Adrenal gland (tissue), 12 donors: Measurements from ENCODE around the gene DIP2C. TPM values are rescaled to one million over a fixed set of nuclear protein-coding genes. Genes with fewer than 3 reads are reported as not detected.
A peak's percentile ranks its signal among the peaks of the same experiment; 100 is the strongest.

Experiments
- DNase-seq, 7 donors: peaks; one replicate each; pipeline ENCODE4 v3.0.0-alpha.2; 2019 to 2020
- H3K27ac ChIP-seq, 5 donors: fragments of 200-600 bp; sonication (generic) in 4 of 5; 1 replicate in 3 of 5; 2 replicates in 2 of 5; pipeline versions ENCODE4 v1.5.1 to v1.8.0; 2016 to 2020; ENCODE audit warnings: mild to moderate bottlenecking in 1 of 5
- H3K27me3 ChIP-seq: fragments of 200-600 bp; 2 replicates; pipeline ENCODE4 v1.8.0; 2021
- H3K36me3 ChIP-seq, 2 donors: fragments of 200-600 bp; replicated peaks in 1 of 2; 1 replicate in 1 of 2; 2 replicates in 1 of 2; pipeline versions ENCODE4 v1.5.1 to v1.8.0; 2018 to 2022
- H3K4me1 ChIP-seq, 2 donors: fragments of 200-600 bp; replicated peaks in 1 of 2; 1 replicate in 1 of 2; 2 replicates in 1 of 2; pipeline versions ENCODE4 v1.5.1 to v1.8.0; 2018 to 2021
- H3K4me3 ChIP-seq, 4 donors: fragments of 200-600 bp; sonication (generic) in 3 of 4; one replicate each; pipeline ENCODE4 v1.5.1; 2016 to 2018
- H3K9me3 ChIP-seq, 3 donors: fragments of 200-600 bp; sonication (generic) in 1 of 3; replicated peaks in 1 of 3; 1 replicate in 2 of 3; 2 replicates in 1 of 3; pipeline versions ENCODE4 v1.5.1 to v1.8.0; 2016 to 2021
- POLR2A ChIP-seq, 2 donors: fragments of 450-650 bp; IDR thresholded peaks; one replicate each; pipeline ENCODE4 v1.6.1; 2017; ENCODE audit warnings: antibody characterized with exemption in 2 of 2, mild to moderate bottlenecking in 2 of 2, moderate library complexity in 1 of 2
- WGBS, 4 donors: extraction: QIAGEN DNeasy Blood & Tissue Kit in 2 of 4; methylation state at CpG; one replicate each; pipeline versions ENCODE4 v1.1.5 to v1.1.7; 2013 to 2017; 5-methylcytosine and 5-hydroxymethylcytosine counted together
- intact Hi-C, 2 donors: fragments of 100-400 bp; cut with DNase I; formaldehyde crosslinking; loops; one replicate each; pipeline versions ENCODE4 v1.14.1 to v1.15.0; 2022 to 2023
- polyA plus RNA-seq, 3 donors: library from polyadenylated mRNA; stranded (reverse); fragments of 200-250 nt in 2 of 3; fragments of 350-450 nt in 1 of 3; fragmentation: Illumina TruSeq in 1 of 3; extraction: RNeasy Lipid Tissue Mini Kit (QIAGEN cat#74804) in 1 of 3; gene quantifications; one replicate each; pipeline ENCODE4 v1.2.3, GENCODE V29; 2013 to 2014
- total RNA-seq, 9 donors: library from RNA; depleted of rRNA in 4 of 9; stranded (reverse); fragments of >200 nt in 4 of 9; fragments of 120-200 nt in 1 of 9; fragmentation: NEBNext Ultra II Directional in 1 of 9; extraction: Animal tissue kit (Norgen Biotek cat#: 25700) in 1 of 9; gene quantifications; one replicate each; pipeline versions ENCODE4 v1.1.0 to v1.2.4, GENCODE V29; 2013 to 2023
- TF ChIP-seq, protein P1 (sequence below), 6 experiments: fragments of 450-650 bp in 4 of 6; fragments of 200-600 bp in 2 of 6; sonication (generic) in 1 of 6; IDR thresholded peaks; 1 replicate in 5 of 6; 2 replicates in 1 of 6; pipeline versions ENCODE4 v1.5.1 to v1.8.0; 2016 to 2021; ENCODE audit warnings: antibody characterized with exemption in 6 of 6, mild to moderate bottlenecking in 2 of 6, moderate library complexity in 1 of 6
- donor health status: healthy with polysubstance abuse.
- donor health status: Bipolar disorder and iron deficiency.
- donor health status: DM: yes; HTN: yes; CAD: no.
- donor health status: DM: no; HTN: no; CAD: no.
- donor health status: DM: no; HTN: no; CAD: no.
- donor health status: DM: yes; HTN: yes; CAD: no.

The DIP2C gene
- total and polyA plus RNA-seq, 12 donors, result 4.8 to 23.9 (median 19.7) TPM

DNA sequence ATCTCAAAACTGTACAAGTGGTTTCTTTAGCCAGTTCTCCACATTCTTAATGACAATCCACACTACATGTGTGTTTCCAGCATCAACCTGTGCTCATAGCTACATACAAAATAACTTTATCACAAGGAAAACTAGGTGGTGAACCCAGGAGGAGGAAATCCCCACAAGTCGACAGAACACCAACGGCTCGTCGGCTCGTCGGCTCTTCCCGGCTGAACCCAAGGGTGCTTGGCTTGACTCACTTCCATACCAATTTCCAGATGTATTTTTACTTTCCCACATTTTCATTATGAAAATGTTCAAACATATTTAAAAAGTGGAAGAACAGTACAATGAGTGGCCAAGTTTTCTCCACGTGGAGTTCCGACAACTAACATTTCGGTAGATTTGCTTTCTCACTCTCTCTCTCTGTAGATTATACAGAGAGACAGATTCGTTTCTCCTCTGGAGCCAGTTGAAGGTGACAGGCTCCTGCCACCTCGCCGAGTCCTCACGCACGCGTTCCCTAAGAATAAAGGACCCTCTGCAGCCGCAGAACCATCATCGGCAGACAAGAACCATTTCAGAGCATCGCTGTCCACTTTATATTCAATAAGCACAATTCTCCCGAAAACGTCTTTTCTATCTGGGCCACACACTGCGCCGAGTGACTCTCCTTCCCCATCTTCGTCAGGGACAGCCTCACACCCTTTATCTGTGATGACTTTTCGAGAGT is 53.3 kb downstream of the DIP2C start:
- H3K4me1 ChIP-seq, result peaks cover 0 to 9% of the 10 kb centered on the region in 2 donors
- no peaks in the 10 kb centered on the region for H3K36me3 ChIP-seq
- intact Hi-C loops, result no loop called here
- WGBS, 4 donors, result 93 to 96% (median 95%) methylated on average over 25 of the region's 25 CpGs
- no peak overlapping the region for H3K27ac ChIP-seq
- TF ChIP-seq, protein P1, sequence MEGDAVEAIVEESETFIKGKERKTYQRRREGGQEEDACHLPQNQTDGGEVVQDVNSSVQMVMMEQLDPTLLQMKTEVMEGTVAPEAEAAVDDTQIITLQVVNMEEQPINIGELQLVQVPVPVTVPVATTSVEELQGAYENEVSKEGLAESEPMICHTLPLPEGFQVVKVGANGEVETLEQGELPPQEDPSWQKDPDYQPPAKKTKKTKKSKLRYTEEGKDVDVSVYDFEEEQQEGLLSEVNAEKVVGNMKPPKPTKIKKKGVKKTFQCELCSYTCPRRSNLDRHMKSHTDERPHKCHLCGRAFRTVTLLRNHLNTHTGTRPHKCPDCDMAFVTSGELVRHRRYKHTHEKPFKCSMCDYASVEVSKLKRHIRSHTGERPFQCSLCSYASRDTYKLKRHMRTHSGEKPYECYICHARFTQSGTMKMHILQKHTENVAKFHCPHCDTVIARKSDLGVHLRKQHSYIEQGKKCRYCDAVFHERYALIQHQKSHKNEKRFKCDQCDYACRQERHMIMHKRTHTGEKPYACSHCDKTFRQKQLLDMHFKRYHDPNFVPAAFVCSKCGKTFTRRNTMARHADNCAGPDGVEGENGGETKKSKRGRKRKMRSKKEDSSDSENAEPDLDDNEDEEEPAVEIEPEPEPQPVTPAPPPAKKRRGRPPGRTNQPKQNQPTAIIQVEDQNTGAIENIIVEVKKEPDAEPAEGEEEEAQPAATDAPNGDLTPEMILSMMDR (IDR thresholded peaks at IDR 0.05), result no peak
- no peak for TF ChIP-seq POLR2A (IDR thresholded peaks at IDR 0.05)
- DNase-seq, result no peak
- no peaks in the 10 kb centered on the region for H3K27me3 ChIP-seq
- no peaks in the 10 kb centered on the region for H3K9me3 ChIP-seq
- no peak overlapping the region for H3K4me3 ChIP-seq

DNA sequence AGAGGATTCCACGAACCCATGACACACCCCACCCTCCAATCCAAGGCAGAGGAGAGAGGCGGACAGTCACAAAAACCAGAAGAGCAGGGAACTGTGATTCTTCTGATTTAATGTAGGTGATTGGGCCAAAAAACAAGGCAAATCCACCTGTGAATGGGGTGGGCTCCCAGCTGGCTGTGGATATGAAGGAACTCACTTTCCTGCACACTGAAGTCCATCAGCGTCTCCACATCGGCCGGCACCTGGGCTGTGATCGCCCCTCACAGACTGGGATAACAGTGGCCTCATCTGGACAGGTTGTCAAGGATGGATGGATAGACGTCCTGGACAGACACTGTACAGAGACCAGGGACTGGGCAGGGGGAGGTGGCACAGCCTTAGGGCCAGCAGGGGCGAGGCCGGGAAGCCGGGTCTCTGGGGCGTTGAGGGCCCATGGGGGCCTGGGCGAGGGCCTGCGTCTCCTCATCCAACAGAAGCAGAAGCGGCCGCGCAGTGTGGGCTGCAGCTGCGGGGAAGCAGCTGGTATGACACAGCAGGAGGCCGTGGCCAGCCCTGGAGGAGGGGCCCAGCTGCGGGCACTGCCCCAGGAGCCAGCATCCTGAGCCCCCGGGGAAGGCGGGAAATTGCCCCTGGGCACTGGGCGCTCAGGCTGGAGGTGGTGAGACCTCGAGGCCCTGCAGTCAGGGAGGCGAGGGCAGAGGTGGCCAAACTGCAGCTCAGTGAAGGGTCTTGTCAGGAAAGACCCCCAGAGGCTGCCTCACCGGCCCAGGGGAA is 54.2 kb downstream of the DIP2C start:
- Histone ChIP-seq H3K4me1 (peaks cover 0 to 9% of the 10 kb centered on the region in 2 donors), H3K27ac (no peak overlapping the region)
- 81 to 89% (median 87%) methylated on average over 14 to 25 of the region's 25 CpGs for WGBS, 4 donors

DNA sequence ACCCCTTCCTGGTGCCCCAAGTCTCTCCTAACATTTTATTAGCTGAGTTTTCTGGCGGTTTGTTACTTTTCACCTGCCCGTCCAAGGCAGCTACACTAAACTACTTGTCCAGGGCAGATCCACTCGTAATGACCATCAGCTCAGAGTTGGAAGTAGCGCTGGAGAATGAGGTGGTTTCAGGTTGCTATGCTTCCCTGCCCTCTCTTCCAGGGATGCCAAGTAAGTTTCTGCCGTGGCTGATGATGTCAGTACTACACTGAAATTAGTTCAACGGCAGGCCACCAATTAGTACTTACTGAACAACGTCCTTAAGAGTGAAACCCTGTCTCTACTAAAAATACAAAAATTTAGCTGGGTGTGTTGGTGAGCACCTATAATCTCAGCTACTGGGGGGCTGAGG is 55.2 kb downstream of the DIP2C start:
- H3K27ac ChIP-seq, result no peak overlapping the region
- H3K4me3 ChIP-seq, result no peak overlapping the region
- no peaks in the 10 kb centered on the region for H3K27me3 ChIP-seq
- no peaks in the 10 kb centered on the region for H3K36me3 ChIP-seq
- intact Hi-C loops, result no loop called here
- peak in 1 of 7 donors; percentile 1 for DNase-seq
- TF ChIP-seq, protein P1 (IDR thresholded peaks at IDR 0.05), result no peak
- no peak for TF ChIP-seq POLR2A (IDR thresholded peaks at IDR 0.05)
- H3K9me3 ChIP-seq, result no peaks in the 10 kb centered on the region
- 73 to 80% (median 76%) methylated on average over 7 of the region's 7 CpGs for WGBS, 4 donors
- H3K4me1 ChIP-seq, result peaks cover 0 to 9% of the 10 kb centered on the region in 2 donors

More for the DNA sequence above, 54.2 kb downstream of the DIP2C start:
- no peaks in the 10 kb centered on the region for H3K36me3 ChIP-seq
- TF ChIP-seq, protein P1 (IDR thresholded peaks at IDR 0.05), result no peak
- no peak for TF ChIP-seq POLR2A (IDR thresholded peaks at IDR 0.05)
- DNase-seq, result no peak
- H3K27me3 ChIP-seq, result no peaks in the 10 kb centered on the region
- no peaks in the 10 kb centered on the region for H3K9me3 ChIP-seq
- H3K4me3 ChIP-seq, result no peak overlapping the region
- intact Hi-C loops, result no loop called here
